OCI-LY1 (cell line): ENCODE results near the gene PTPRR.

Experiments used
- H2AFZ ChIP-seq: fragments of 200-600 bp; sonication (generic), shearing (Covaris generic); 2 replicates; pipeline ENCODE4 v1.6.0; 2014; ENCODE audit warnings: antibody characterized with exemption, mild to moderate bottlenecking, low read length
- H3F3A ChIP-seq: fragments of 200-600 bp; sonication (generic), shearing (Covaris generic); 2 replicates; pipeline ENCODE4 v1.6.0; 2014; ENCODE audit warnings: mild to moderate bottlenecking, antibody characterized with exemption, low read length, moderate library complexity; ENCODE audit not compliant: insufficient read depth
- H3K27ac ChIP-seq: fragments of 200-600 bp; sonication (generic); 2 replicates; pipeline ENCODE4 v1.5.1; 2014; ENCODE audit warnings: low read length, mixed run types, mild to moderate bottlenecking, low read depth; ENCODE audit not compliant: poor library complexity, severe bottlenecking
- H3K27me3 ChIP-seq: fragments of 200-600 bp; sonication (generic); 2 replicates; pipeline ENCODE4 v1.6.0; 2014; ENCODE audit warnings: antibody characterized with exemption, mild to moderate bottlenecking, low read length, moderate library complexity; ENCODE audit not compliant: insufficient read depth
- H3K36me3 ChIP-seq: fragments of 200-600 bp; sonication (generic); 2 replicates; pipeline ENCODE4 v1.6.1; 2014; ENCODE audit warnings: mild to moderate bottlenecking, antibody characterized with exemption, low read length, moderate library complexity, mixed read lengths; ENCODE audit not compliant: insufficient read depth
- H3K4me1 ChIP-seq: fragments of 200-600 bp; sonication (generic); 2 replicates; pipeline ENCODE4 v1.5.1; 2014; ENCODE audit warnings: mild to moderate bottlenecking, low read length, moderate library complexity; ENCODE audit not compliant: insufficient read depth, severe bottlenecking
- H3K4me2 ChIP-seq: fragments of 200-600 bp; sonication (generic), shearing (Covaris generic); 2 replicates; pipeline ENCODE4 v1.6.1; 2014; ENCODE audit warnings: low read length
- H3K4me3 ChIP-seq: fragments of 200-600 bp; sonication (generic); 2 replicates; pipeline ENCODE4 v1.5.1; 2014; ENCODE audit warnings: low read length, low read depth, mild to moderate bottlenecking, mixed read lengths; ENCODE audit not compliant: poor library complexity, severe bottlenecking
- H3K79me2 ChIP-seq: fragments of 200-600 bp; shearing (Covaris generic); 2 replicates; pipeline ENCODE4 v1.6.1; 2016; ENCODE audit warnings: mixed run types, low read length, mixed read lengths; ENCODE audit not compliant: insufficient read depth
- H3K9ac ChIP-seq: fragments of 200-600 bp; sonication (generic), shearing (Covaris generic); 2 replicates; pipeline ENCODE4 v1.6.1; 2014; ENCODE audit warnings: mild to moderate bottlenecking, low read length, mixed read lengths
- H3K9me2 ChIP-seq: fragments of 200-600 bp; sonication (generic), shearing (Covaris generic); 2 replicates; pipeline ENCODE4 v1.6.1; 2014; ENCODE audit warnings: low read depth, mild to moderate bottlenecking, low read length, mixed read lengths
- H3K9me3 ChIP-seq: fragments of 200-600 bp; shearing (Covaris generic); 2 replicates; pipeline ENCODE4 v1.6.1; 2014; ENCODE audit warnings: low read length, mixed read lengths
- H4K20me1 ChIP-seq: fragments of 200-600 bp; sonication (generic), shearing (Covaris generic); 2 replicates; pipeline ENCODE4 v1.6.0; 2016; ENCODE audit warnings: mild to moderate bottlenecking, low read length; ENCODE audit not compliant: insufficient read depth
- CTCF ChIP-seq: fragments of 200-600 bp; sonication (generic), shearing (Covaris generic); IDR thresholded peaks from 2 replicates; pipeline ENCODE4 v1.5.1; 2017; ENCODE audit warnings: mild to moderate bottlenecking, antibody characterized with exemption, low read length, moderate library complexity, mixed read lengths
- EZH2 ChIP-seq: fragments of 200-600 bp; sonication (generic), shearing (Covaris generic); IDR thresholded peaks from 2 replicates; pipeline ENCODE4 v1.8.0; 2017; ENCODE audit warnings: borderline replicate concordance, mixed run types, mild to moderate bottlenecking, antibody characterized with exemption, low read length, moderate library complexity, mixed read lengths

Gene PTPRR

GRCh38 chr12:70933133-70933532 is 12.6 kb upstream of the PTPRR start:
- H3K4me2 ChIP-seq, result no peak overlapping the region
- H3K27ac ChIP-seq, result no peak overlapping the region
- no peak for TF ChIP-seq EZH2
- no peak for TF ChIP-seq CTCF

GRCh38 chr12:70929029-70929428 is 8.5 kb upstream of the PTPRR start:
- Histone ChIP-seq H3K9me2 (no peaks in the 10 kb centered on the region), H3K4me2 (no peak overlapping the region), H3K79me2 (no peaks in the 10 kb centered on the region), H3K27me3 (no peaks in the 10 kb centered on the region), H3K4me1 (no peaks in the 10 kb centered on the region), H3F3A (no peaks in the 10 kb centered on the region), H4K20me1 (no peaks in the 10 kb centered on the region), H3K36me3 (no peaks in the 10 kb centered on the region), H2AFZ (no peak overlapping the region), H3K27ac (no peak overlapping the region), H3K4me3 (no peak overlapping the region), H3K9ac (no peak overlapping the region), H3K9me3 (no peaks in the 10 kb centered on the region)
- TF ChIP-seq CTCF (no peak), EZH2 (no peak)

More at GRCh38 chr12:70933133-70933532, 12.6 kb upstream of the PTPRR start:
- Histone ChIP-seq H2AFZ (no peak overlapping the region), H3K36me3 (no peaks in the 10 kb centered on the region), H3K4me1 (no peaks in the 10 kb centered on the region), H3K9me2 (no peaks in the 10 kb centered on the region), H3K4me3 (no peak overlapping the region), H3K79me2 (no peaks in the 10 kb centered on the region), H4K20me1 (no peaks in the 10 kb centered on the region), H3K27me3 (no peaks in the 10 kb centered on the region), H3F3A (no peaks in the 10 kb centered on the region), H3K9me3 (no peaks in the 10 kb centered on the region), H3K9ac (no peak overlapping the region)

- TF ChIP-seq EZH2 (no peak), CTCF (no peak)
- Histone ChIP-seq H4K20me1 (no peaks in the 10 kb centered on the region), H3K27ac (no peak overlapping the region), H3K4me3 (no peak overlapping the region), H3K27me3 (no peaks in the 10 kb centered on the region), H2AFZ (no peak overlapping the region), H3K4me1 (no peaks in the 10 kb centered on the region), H3F3A (no peaks in the 10 kb centered on the region), H3K4me2 (no peak overlapping the region), H3K9me2 (no peaks in the 10 kb centered on the region), H3K9me3 (no peaks in the 10 kb centered on the region), H3K79me2 (no peaks in the 10 kb centered on the region), H3K9ac (no peak overlapping the region), H3K36me3 (no peaks in the 10 kb centered on the region)
Measured at GRCh38 chr12:70928071-70928470, 7.5 kb upstream of the PTPRR start.
